HT1080 (cell line): ENCODE results near the gene FCHO1. TPM values are rescaled to one million over a fixed set of nuclear protein-coding genes. Genes with fewer than 3 reads are reported as not detected.
"Not testable (repeated sequence)": the region's sequence is repeated elsewhere in the genome, so short reads cannot be mapped to it uniquely, and the experiment has no call there.

Experiments
- DNase-seq: peaks from one replicate; pipeline ENCODE4 v3.0.0-alpha.2; 2015; ENCODE audit warnings: low read depth
- total RNA-seq: library from RNA; depleted of rRNA; stranded (reverse); fragments of >200 nt; shearing (Covaris generic); gene quantifications from 2 replicates; pipeline ENCODE4 v1.2.3, GENCODE V29; 2014

FCHO1 gene
- total RNA-seq, 1 experiment from 2014 or later, result 0.53 TPM

DNA sequence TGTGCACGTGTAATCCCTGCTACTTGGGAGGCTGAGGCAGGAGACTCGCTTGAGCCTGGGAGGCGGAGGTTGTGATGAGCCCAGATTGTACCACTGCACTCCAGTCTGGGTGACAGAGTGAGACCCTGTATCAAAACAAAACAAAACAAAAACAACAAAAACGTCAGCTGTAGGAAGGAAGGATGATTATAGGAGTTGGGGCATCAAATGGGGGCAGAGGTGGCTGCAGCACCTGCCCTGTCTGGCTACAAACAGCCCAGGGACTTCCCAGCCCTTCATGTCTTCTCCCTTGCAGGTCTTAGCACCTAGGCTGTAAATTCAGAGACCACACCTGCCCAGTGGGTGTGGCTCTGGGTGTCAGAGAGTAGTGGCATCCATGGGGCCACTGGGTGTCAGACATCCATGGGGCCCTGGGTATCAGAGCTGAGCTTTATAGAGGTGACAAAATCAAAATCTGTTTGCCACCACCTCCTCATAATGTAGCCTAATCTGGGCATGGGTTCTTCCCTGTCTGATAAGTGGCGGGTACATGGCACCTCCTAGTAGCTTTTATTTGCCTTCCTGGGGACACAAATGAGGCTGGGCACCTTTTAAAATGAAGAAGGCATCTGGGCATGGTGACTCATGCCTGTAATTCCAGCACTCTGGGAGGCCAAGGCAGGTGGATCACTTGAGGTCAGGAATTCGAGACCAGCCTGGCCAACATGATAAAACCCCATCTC lies 38.9 kb downstream of the FCHO1 start:
- DNase-seq, result no peak

DNA sequence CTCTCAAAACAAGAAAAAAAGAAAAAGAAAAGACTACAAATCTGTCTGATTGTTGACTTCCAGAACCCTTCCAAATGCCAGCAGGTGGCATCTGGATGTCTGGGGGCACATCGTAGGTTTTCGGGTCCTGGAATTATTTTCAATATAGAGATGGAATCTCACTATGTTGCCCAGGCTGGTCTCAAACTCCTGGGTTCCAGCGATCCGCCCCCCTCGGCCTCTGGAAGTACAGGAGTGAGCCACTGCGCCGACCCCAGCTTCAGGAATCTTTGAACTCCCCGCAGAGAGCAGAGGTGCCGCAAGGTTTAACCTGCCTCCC lies 43.1 kb downstream of the FCHO1 start:
- DNase-seq, result no peak

DNA sequence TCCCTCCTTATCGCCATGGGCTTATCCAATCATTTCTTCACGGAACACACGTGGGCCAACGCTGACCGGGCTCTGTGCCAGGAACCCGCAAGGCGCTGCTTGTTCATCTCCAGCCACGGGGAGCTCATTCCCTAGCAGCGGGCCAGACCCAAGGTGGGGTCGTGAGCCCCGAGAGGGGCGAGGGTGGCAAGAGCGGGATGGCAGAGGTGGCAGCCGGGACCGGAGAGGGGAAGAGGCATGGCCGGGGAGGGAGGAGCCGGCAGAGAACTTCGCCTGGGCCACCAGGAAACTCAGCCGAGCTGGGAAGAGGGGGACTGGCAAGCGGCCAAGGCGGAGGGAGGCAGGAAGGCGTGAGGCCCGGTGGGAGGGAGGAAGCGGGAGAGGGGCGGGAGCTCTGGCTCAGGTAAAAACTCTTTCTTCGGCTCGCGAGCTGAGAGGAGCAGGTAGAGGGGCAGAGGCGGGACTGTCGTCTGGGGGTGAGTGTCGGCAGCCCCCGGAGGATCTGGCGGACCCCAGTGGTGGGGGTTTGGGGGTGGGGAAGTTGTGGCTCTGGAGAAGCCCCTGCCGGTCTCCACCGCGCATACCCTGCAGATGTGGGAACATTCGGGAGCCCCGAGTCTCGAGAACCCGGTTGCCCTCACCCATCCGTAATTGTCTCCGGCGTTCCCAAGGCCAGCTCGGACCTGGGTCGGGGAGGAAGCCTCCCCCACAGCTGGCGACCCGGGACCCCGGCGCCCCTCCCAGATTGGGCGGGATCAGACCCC lies 43.6 kb downstream of the FCHO1 start, which contains the start of gene B3GNT3:
TSS of gene B3GNT3 (plus strand) at position 408 of the 764 bp plus-strand sequence. CDS start 12,670 bp downstream, outside the sequence.
- DNase-seq, result peak; percentile 15

DNA sequence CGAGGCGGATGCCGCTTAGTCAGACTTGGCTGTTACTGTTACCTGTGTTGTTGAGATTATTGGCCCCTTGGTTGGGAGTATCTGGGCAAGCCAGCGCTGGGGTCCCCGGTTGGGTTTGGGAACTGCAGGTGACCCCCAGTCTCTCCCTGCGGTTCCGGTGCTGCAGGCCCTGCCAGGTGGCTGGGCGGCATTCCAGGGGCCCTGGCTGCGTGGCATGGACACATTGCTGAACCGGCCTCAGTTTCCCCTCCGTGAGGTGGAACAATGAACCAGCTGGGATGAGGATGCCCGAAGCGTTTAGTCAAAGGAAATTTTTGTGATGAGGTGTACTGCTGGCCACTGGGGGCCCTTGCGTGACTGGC lies 44.2 kb downstream of the FCHO1 start:
- DNase-seq, result no peak

DNA sequence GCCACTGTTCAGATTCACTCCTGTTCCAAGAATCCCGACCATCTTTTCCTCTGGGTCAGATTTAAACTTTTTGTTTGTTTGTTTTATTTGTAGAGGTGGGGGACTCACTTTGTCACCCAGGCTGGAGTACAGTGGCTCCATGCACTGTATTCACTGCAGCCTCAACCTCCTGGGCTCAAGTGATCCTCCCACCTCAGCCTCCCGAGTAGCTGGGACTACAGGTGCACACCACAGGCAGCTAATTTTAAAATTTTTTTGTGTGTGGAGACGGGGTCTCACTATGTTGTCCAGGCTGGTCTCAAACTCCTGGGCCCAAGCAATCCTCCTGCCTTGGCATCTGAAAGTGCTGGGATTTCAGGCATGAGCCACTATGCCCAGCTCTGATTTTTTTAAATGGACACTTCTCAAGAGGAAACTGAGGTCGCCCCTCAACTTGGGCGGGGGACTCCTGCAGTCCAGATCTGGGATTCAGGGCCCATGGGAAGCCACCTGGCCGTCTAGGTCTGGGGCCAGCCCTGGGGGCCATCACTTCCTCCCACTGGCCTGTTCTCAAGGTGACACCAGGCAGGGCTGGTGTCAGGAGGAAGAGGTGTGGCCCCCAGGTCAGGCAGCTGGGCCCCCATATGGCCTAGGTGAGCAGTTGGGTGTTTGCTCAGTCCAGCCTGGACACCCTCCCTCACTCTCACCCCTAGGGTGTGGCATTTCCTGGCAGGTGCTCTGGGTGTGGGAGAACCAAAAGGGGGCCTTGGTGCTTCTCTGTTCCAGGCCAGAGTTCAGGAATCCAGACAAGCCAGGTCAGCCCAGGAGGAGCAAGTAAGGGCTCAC lies 44.9 kb downstream of the FCHO1 start:
- no peak for DNase-seq

DNA sequence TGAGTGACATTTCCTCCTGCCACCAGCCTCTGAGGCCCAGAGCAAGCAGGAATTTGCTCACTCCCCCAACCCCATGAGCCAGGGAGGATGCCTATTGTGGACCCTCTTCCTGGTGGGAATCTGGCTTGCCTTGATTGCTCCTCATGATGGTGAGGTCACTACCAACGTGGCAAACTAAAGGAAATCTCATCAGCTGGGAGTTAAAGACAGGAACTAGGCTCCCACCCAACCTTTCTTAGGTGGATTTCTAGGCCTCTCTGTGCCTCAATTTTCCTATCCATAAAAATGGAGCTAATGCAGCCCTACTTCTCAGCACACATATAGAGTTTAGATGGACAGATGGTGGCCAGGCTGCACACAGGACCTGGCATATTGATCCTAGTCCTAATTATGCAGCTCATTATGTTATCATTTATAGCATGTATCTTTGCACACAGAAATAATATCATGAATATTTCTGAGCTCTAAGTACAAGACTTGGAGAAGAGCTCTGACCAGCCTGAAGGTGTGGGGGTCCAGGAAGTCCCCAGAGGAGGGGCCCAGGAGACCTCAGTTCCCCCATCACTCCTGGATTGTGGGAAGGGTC lies 45.7 kb downstream of the FCHO1 start:
- no peak for DNase-seq

DNA sequence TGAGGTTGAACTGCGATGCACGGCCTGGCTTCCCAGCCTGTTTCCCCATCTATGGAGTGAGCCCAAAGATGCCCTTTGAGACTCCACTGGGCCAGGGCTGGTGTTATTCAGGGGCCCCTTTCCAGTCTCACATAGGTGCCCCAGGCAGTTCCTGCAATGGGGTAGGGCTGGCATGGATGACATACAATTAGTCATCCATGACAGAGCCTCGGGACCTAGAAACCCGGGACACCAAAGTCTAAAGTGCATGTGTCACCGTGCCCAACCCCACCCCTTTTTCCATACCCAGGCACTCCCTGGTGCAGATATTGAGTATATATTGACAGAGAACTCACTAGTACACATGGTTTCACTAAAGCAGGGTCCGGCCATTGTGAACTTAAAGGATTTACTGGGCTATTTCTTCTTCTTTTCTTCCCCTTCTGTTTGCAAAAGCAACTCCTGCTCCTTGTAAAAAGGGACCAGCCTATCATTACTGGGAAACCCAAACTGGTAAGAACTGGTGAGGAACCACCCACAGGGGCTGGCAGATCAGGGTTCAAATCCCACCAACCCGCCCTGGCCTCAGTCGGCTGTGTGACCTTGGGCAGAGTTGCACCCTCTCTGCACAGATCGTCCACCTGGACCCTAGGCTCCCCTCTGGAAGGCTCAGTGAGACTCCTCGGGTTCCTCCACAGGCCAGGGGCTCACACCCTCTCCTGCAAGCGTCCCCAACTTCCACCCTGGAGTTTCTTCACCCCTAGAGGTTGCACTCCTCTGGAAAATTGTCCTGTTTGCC lies 46.3 kb downstream of the FCHO1 start:
- peak; percentile 79 for DNase-seq

DNA sequence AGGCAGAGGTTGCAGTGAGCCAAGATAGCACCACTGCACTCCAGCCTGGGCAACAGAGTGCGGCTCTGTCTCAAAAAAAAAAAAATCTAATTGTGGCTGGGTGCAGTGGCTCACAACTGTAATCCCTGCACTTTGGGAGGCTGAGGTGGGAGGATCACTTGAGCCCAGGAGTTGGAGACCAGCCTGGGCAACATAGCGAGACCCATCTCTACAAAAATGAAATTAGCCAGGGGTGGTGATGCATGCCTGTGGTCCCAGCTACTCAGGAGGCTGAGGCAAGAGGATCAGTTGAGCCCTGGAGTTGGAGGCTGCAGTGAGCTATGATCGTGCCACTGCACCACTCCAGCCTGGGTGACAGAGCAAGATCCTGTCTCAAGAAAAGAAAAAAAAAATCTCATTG lies 47.3 kb downstream of the FCHO1 start:
- DNase-seq, result not testable (repeated sequence)

DNA sequence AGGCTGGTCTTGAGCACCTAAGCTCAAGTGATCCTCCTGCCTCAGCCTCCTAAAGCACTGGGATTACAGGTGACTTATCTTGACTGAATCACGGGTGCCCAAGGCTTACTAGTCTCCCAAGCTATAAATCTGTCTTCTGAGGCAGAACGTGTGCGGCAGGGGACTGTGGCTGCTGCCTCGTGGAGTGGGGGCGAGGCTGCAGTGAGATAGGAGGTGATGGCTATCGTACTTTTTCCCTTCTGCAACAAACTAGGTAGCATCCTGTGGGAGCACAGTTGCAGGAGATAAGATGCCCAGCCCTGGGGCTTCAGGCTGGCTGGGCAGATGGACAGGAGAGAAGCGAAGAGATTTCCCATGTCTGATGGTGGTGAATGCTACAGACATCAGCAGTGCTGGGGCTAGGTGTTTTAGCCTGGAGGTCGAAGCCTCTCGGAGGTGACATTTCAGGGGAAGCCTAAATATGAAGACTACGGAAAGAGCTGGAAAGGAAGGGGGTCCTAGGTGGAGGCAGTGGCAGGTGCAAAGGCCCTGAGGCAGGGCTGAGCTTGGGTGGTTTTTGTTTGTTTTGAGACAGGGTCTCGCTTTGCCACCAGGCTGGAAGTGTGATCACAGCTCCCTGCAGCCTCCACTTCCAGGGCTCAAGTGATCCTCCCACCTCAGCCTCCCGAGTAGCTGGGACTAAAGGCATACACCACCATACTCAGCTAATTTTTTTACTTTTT lies 51.0 kb downstream of the FCHO1 start:
- DNase-seq, result no peak

DNA sequence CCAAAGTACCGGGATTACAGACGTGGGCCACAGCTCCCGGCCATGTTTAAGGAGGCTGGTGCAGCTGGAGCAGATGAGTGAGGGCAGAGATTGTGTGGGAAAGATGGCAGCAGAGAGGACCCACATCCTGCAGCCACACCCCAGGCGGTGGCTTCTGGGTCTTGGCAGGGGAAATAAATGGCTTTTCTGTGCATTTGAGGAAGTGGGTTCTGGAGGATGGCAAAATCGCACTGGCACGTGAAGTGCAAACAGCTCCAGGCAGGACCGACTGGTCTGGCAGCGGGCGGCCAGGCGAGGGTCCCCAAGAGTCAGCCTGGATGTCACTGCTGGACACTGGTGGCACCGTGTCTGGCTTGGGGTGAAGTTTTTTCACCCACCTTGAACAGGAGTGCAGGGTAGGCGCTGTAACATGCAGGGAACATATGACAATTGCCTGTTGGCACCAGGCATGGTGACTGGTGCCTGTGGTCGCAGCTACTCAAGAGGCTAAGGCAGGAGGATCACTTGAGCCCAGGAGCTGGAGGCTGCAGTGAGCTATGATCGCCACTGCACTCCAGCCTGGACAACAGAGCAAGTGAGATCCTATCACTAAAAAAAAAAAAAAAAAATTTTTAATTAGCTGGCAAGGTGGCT lies 52.1 kb downstream of the FCHO1 start:
- DNase-seq, result peak; percentile 18

DNA sequence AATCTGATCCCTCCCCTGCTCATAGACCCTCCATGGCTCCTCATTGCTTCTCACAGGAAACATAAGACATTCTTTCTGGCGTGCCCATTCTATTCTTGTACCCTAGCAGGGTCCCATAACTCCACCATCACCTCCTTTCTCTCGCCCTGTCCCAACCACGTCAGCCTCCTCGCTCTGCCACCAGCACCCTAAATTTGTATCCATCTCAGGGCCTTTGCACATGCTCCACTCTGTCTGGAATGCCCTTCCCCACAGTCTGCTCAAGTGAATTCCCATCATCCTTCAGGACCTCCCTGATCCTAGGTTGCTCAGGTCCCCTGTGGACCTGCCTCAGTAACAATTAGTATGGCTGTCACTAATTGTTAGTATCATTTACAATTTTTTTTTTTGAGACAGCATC lies 54.1 kb downstream of the FCHO1 start:
- DNase-seq, result no peak

DNA sequence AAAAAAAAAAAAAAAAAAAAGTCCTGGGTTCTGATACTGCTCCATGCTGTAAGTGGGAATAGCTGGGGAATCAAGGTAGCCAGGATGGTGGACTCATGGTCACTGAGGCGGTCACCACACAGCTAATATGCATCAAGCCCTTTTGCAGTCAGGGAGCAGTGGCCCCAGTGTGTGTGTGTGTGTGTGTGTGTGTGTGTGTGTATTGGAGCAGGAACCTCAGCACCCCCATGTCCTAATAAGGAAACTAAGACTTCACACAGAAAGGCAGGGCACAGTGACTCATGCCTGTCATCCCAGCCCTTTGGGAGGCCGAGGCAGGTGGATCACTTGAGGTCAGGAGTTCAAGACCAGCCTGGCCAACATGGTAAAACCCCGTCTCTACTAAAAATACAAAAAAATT lies 55.7 kb downstream of the FCHO1 start:
- DNase-seq, result no peak

DNA sequence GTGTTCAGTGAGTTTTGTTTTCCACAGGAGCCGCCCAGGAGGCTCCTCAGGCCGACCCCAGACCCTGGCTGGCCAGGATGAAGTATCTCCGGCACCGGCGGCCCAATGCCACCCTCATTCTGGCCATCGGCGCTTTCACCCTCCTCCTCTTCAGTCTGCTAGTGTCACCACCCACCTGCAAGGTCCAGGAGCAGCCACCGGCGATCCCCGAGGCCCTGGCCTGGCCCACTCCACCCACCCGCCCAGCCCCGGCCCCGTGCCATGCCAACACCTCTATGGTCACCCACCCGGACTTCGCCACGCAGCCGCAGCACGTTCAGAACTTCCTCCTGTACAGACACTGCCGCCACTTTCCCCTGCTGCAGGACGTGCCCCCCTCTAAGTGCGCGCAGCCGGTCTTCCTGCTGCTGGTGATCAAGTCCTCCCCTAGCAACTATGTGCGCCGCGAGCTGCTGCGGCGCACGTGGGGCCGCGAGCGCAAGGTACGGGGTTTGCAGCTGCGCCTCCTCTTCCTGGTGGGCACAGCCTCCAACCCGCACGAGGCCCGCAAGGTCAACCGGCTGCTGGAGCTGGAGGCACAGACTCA lies 56.5 kb downstream of the FCHO1 start:
- no peak for DNase-seq

DNA sequence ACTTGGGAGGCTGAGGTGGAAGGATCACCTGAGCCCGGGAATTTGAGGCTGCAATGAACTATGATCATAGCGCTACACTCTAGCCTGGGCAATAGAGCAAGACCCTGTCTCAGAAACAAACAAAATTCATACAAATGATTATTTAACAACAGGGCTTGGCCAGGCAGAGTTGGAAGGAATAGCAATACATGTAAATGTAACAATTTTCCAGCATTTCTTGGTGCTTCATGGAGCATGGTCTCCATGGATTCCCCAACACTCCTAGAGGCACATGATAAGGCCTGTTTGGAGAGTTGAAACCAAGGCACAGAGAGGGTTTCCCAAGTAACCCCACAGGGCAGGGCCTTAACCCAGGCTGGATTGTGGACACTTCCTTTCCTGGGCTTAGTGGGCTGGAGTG lies 59.8 kb downstream of the FCHO1 start:
- DNase-seq, result no peak

DNA sequence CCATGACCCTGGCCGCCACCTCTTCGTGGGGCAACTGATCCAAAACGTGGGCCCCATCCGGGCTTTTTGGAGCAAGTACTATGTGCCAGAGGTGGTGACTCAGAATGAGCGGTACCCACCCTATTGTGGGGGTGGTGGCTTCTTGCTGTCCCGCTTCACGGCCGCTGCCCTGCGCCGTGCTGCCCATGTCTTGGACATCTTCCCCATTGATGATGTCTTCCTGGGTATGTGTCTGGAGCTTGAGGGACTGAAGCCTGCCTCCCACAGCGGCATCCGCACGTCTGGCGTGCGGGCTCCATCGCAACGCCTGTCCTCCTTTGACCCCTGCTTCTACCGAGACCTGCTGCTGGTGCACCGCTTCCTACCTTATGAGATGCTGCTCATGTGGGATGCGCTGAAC lies 60.4 kb downstream of the FCHO1 start:
- DNase-seq, result no peak

DNA sequence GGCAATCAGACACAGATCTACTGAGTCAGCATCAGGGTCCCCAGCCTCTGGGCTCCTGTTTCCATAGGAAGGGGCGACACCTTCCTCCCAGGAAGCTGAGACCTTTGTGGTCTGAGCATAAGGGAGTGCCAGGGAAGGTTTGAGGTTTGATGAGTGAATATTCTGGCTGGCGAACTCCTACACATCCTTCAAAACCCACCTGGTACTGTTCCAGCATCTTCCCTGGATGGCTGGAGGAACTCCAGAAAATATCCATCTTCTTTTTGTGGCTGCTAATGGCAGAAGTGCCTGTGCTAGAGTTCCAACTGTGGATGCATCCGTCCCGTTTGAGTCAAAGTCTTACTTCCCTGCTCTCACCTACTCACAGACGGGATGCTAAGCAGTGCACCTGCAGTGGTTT lies 60.8 kb downstream of the FCHO1 start:
- DNase-seq, result no peak

DNA sequence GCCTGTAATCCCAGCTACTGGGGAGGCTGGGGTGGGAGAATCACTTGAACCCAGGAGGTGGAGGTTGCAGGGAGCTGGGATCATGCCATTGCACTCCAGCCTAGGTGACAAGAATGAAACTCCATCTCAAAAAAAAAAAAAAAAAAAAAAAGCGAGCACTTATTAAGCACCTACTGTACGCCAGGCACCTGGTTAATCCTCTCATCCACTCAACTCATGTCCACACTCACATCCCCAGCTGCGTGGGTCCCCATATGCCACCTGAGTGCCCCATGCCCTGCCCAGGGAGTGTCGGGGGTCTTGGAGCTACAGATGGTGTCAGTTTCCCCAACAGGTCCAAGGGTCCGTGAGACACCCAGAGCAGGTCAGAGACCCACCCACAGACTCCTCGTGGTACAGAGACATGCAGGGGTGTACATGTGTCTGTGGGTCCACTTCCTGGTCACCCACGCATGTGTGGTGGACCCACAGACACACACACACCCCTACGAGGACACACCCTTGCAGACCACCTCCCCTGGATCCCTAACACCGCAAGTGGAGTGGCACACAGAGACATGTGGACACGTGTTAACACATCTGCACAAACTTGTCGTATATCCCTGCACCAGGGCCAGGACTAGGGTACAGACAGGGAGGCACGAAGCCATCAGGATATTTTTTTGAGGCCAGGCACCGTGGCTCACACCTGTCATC lies 66.5 kb downstream of the FCHO1 start:
- DNase-seq, result no peak

DNA sequence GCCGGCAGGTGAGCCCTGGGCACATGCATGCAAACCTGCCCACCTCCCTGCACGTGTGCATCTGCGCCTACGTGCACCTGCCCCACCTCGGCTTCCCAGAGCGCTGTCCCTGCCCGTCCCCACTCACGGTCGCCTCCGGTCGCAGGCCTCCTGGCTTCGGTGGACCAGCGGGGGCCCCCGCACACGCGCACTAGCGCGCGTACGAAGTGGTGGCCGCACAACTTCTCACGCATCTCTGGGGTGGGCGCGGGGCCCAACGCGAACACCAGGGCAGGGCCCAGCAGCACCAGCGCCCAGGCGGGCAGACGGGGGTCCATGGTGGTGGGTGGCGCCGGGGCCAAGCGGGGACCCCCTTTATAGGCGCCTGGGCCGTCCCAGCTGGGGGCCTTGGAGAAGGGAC lies 69.9 kb downstream of the FCHO1 start, which contains the start of gene INSL3:
TSS of gene INSL3 (minus strand) at position 330 of the 400 bp plus-strand sequence. CDS start at position 317, 13 bp downstream.
- no peak for DNase-seq

DNA sequence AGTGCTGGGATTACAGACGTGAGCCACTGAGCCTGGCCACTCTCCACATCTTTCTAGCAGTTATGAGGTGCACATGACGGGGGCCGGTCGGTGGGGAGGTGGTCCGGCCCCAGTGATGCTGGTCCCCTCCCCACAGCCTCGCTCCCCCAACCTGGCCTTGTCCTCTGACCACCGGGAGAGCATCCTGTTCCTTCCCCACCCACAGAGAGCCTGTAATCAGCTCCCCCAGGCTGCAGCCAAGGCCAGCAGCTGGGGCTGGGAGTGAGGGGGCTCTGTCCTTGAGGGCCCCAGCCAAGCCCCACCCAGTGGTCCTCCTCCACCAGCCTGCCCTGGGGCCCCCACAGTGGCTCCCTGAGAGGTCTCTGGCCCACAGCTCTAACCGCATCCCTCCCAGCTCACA lies 73.1 kb downstream of the FCHO1 start:
- DNase-seq, result no peak
